GM19043 (cell line): ENCODE data around the gene MDFI.

Source experiments
- ATAC-seq: cut with Tn5 transposase; IDR thresholded peaks from one replicate; pipeline ENCODE4 v1.9.1; 2021; ENCODE audit warnings: low read depth; ENCODE audit not compliant: unreplicated experiment

Gene MDFI

GRCh38 chr6:41648070-41648585, 9.9 kb downstream of the MDFI start:
- ATAC-seq: no peak

- no peak for ATAC-seq
Measured at GRCh38 chr6:41648921-41649320, 10.7 kb downstream of the MDFI start.

- no peak for ATAC-seq
Measured at GRCh38 chr6:41649596-41649995, 11.3 kb downstream of the MDFI start.

- ATAC-seq: no peak
Measured at GRCh38 chr6:41650120-41650519, 11.9 kb downstream of the MDFI start.

- no peak for ATAC-seq
Measured at GRCh38 chr6:41651246-41651961, 13.1 kb downstream of the MDFI start.

- no peak for ATAC-seq
Measured at GRCh38 chr6:41651962-41652657, 13.8 kb downstream of the MDFI start.

GRCh38 chr6:41652866-41653652, 14.8 kb downstream of the MDFI start:
- ATAC-seq: no peak

- no peak for ATAC-seq
Measured at GRCh38 chr6:41653691-41654090, 15.4 kb downstream of the MDFI start.

GRCh38 chr6:41654151-41654697, 16.0 kb downstream of the MDFI start:
- no peak for ATAC-seq

GRCh38 chr6:41654698-41655151, 16.5 kb downstream of the MDFI start:
- no peak for ATAC-seq

GRCh38 chr6:41655176-41655575, 16.9 kb downstream of the MDFI start:
- ATAC-seq: no peak

GRCh38 chr6:41655646-41656001, 17.4 kb downstream of the MDFI start:
- no peak for ATAC-seq

GRCh38 chr6:41656002-41656691, 17.9 kb downstream of the MDFI start:
- no peak for ATAC-seq

GRCh38 chr6:41657131-41658094, 19.1 kb downstream of the MDFI start:
- no peak for ATAC-seq

- no peak for ATAC-seq
Measured at GRCh38 chr6:41658636-41659035, 20.4 kb downstream of the MDFI start.

- no peak for ATAC-seq
Measured at GRCh38 chr6:41659935-41660334, 21.7 kb downstream of the MDFI start.

GRCh38 chr6:41663568-41663967, 25.3 kb downstream of the MDFI start:
- no peak for ATAC-seq

GRCh38 chr6:41664271-41664670, 26.0 kb downstream of the MDFI start:
- no peak for ATAC-seq

- ATAC-seq: no peak
Measured at GRCh38 chr6:41667195-41667594, 28.9 kb downstream of the MDFI start.
